ENCODE data around the gene CELSR1. TPM values are rescaled to one million over a fixed set of nuclear protein-coding genes. Genes with fewer than 3 reads are reported as not detected.
A peak's percentile ranks its signal among the peaks of the same experiment; 100 is the strongest.

Gene CELSR1
- total and polyA plus RNA-seq, 7 experiments from 2014 or later: 0.36 to 4.7 (median 0.97) TPM

DNA sequence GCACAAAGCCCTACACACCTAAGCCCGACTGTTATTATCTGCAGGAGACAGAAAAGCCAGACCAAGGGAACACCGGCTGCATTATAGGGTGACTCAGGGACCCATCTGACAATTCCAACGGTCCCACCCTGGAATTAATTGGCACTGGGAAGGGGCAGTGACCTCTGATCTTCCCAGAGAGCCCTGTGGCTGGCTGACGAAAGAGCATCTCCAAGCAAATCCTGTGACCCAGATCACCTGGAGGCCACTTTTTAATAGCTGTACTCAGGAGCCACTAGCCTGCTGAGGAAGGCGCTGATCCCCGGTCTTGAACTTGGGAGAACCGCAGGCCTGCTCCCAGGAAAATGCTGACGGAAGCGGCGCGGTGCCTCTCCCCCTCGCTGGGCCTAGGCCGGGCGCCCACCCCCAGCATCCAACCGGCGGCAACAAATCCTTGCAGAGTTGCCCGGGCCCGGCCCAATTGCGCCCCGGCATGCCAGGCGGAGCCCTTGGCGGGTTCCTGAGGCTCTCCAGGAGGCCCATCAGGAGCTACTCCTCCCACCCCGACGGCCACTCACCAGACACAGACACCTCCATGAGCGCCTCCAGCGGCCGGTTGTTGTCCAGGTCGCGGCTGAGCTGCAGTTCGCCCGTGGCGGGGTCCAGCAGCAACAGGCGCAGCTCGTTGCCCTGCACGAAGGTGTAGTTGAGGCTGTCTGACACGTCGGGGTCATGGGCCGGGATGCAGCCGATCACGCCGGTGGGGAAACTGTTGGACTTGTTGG lies 4.2 kb downstream of the CELSR1 start:
- H3K4me1 Mint-ChIP-seq: peaks cover 0 to 4% (median 3%) of the 10 kb centered on the region in 7 donors
- Histone ChIP-seq H3K4me3 (ENCODE audit: low read length) (no peak overlapping the region), H3K27ac (ENCODE audit: low read depth, low read length) (no peak overlapping the region), H3K36me3 (ENCODE audit: control insufficient read depth in 2 of 3, insufficient read depth in 3 of 3, low read length in 3 of 3) (no peaks in the 10 kb centered on the region), H3K9me3 (ENCODE audit: control insufficient read depth in 2 of 3, low read length in 3 of 3) (no peaks in the 10 kb centered on the region), H3K27me3 (ENCODE audit: control insufficient read depth in 2 of 2, insufficient read depth in 2 of 2, low read length in 2 of 2) (no peaks in the 10 kb centered on the region), H3K4me1 (ENCODE audit: control insufficient read depth in 2 of 2, insufficient read depth in 2 of 2, low read length in 2 of 2) (peaks cover 2 to 3% of the 10 kb centered on the region in 2 donors)
- intact Hi-C loops (cut with micrococcal nuclease): no loop called here
- ATAC-seq (no peak), DNase-seq (no peak)
- POLR2A ChIA-PET: no interaction called here
- H3K4me3 Mint-ChIP-seq: peak overlapping the region in 2 of 10 donors; percentile 20 to 79
- no peaks in the 10 kb centered on the region for H3K9me3 Mint-ChIP-seq
- H3K36me3 Mint-ChIP-seq: no peaks in the 10 kb centered on the region
- no peak overlapping the region for H3K27ac Mint-ChIP-seq
- CTCF ChIA-PET: no interaction called here
- peaks cover 1 to 15% (median 5%) of the 10 kb centered on the region in 5 donors for H3K27me3 Mint-ChIP-seq

DNA sequence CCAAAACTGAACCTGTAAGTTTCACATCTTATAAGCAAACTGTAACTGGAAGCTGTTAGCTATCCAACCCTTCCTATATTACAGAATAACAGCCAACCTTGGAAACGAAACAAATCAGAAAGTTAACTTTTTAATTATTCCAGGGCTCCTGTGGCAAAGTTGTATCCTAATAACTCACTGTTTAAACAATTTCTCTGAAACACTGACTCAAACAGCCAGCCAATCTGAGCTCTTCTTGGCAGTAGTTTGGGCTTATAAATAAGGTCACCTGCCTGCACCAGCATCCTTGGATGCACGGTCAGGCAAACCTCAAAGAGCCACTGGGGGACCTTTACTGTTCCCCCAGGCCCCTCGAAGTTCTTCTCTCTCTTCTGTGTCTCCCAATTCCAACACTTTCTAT lies 5.0 kb downstream of the CELSR1 start:
- Mint-ChIP-seq H3K9me3 (no peaks in the 10 kb centered on the region), H3K4me1 (peaks cover 0 to 4% (median 0%) of the 10 kb centered on the region in 7 donors), H3K36me3 (no peaks in the 10 kb centered on the region), H3K4me3 (peak overlapping the region in 1 of 10 donors; percentile 79), H3K27me3 (peaks cover 1 to 12% (median 6%) of the 10 kb centered on the region in 5 donors), H3K27ac (no peak overlapping the region)
- Histone ChIP-seq H3K9me3 (ENCODE audit: control insufficient read depth in 2 of 3, low read length in 3 of 3) (no peaks in the 10 kb centered on the region), H3K4me3 (ENCODE audit: low read length) (no peak overlapping the region), H3K36me3 (ENCODE audit: control insufficient read depth in 2 of 3, insufficient read depth in 3 of 3, low read length in 3 of 3) (no peaks in the 10 kb centered on the region), H3K27me3 (ENCODE audit: control insufficient read depth in 2 of 2, insufficient read depth in 2 of 2, low read length in 2 of 2) (no peaks in the 10 kb centered on the region), H3K4me1 (ENCODE audit: control insufficient read depth in 2 of 2, insufficient read depth in 2 of 2, low read length in 2 of 2) (no peaks in the 10 kb centered on the region), H3K27ac (ENCODE audit: low read depth, low read length) (no peak overlapping the region)
- DNase-seq (no peak), ATAC-seq (no peak)
- intact Hi-C loops (cut with micrococcal nuclease): no loop called here
- ChIA-PET CTCF (no interaction called here), POLR2A (no interaction called here)

DNA sequence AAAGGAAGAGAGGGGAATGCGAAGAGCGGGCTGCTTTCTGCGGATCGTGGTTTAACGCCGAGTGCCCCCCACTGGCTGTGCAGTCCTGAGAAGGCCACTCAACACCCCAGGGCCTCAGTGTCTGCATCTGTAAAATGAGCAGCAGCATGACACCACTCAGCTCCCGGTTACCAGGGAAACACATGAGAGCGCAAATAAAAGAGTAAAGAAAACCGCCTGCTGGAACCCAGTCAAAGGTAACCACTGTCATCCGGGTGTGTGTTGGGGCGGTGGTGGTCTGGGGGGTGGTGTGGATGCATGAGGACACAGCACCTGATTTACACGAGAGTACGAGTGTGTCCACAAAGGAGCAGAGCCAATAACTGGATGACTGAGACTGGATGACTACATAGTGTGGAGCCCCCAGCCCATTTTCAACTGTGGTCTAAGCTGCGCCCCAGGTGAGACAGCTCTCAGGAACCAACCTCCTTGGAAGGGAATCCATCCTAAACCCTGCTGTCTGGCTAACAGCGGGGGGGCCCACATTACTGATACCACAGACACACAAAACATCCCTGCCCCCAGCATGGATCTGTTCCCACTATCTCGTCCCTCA lies 5.7 kb downstream of the CELSR1 start:
- H3K27ac ChIP-seq (ENCODE audit: low read depth, low read length): no peak overlapping the region
- intact Hi-C loops (cut with micrococcal nuclease): no loop called here
- no peaks in the 10 kb centered on the region for H3K9me3 Mint-ChIP-seq
- DNase-seq (no peak), ATAC-seq (no peak)
- ChIA-PET CTCF (interaction anchor here (0.6 kb wide), 1 partner anchor 10 kb away, joined by 3 read pairs; no protein-coding TSS in a partner anchor), POLR2A (no interaction called here)
- H3K9me3 ChIP-seq (ENCODE audit: control insufficient read depth in 2 of 3, low read length in 3 of 3): no peaks in the 10 kb centered on the region
- peaks cover 8 to 12% (median 9%) of the 10 kb centered on the region in 5 donors for H3K27me3 Mint-ChIP-seq
- no peak overlapping the region for H3K4me3 ChIP-seq (ENCODE audit: low read length)
- peaks cover 0 to 6% (median 0%) of the 10 kb centered on the region in 7 donors for H3K4me1 Mint-ChIP-seq
- no peak overlapping the region for H3K27ac Mint-ChIP-seq
- H3K27me3 ChIP-seq (ENCODE audit: control insufficient read depth in 2 of 2, insufficient read depth in 2 of 2, low read length in 2 of 2): no peaks in the 10 kb centered on the region
- H3K36me3 Mint-ChIP-seq: no peaks in the 10 kb centered on the region
- no peak overlapping the region for H3K4me3 Mint-ChIP-seq
- no peaks in the 10 kb centered on the region for H3K36me3 ChIP-seq (ENCODE audit: control insufficient read depth in 2 of 3, insufficient read depth in 3 of 3, low read length in 3 of 3)
- no peaks in the 10 kb centered on the region for H3K4me1 ChIP-seq (ENCODE audit: control insufficient read depth in 2 of 2, insufficient read depth in 2 of 2, low read length in 2 of 2)

- Histone ChIP-seq H3K9me3 (ENCODE audit: control insufficient read depth in 2 of 3, low read length in 3 of 3) (no peaks in the 10 kb centered on the region), H3K27ac (ENCODE audit: low read depth, low read length) (no peak overlapping the region), H3K4me1 (ENCODE audit: control insufficient read depth in 2 of 2, insufficient read depth in 2 of 2, low read length in 2 of 2) (no peaks in the 10 kb centered on the region), H3K36me3 (ENCODE audit: control insufficient read depth in 2 of 3, insufficient read depth in 3 of 3, low read length in 3 of 3) (no peaks in the 10 kb centered on the region), H3K4me3 (ENCODE audit: low read length) (no peak overlapping the region), H3K27me3 (ENCODE audit: control insufficient read depth in 2 of 2, insufficient read depth in 2 of 2, low read length in 2 of 2) (no peaks in the 10 kb centered on the region)
- no peak for DNase-seq
- Mint-ChIP-seq H3K4me3 (no peak overlapping the region), H3K4me1 (peaks cover 0 to 6% (median 0%) of the 10 kb centered on the region in 7 donors), H3K9me3 (no peaks in the 10 kb centered on the region), H3K27me3 (peaks cover 5 to 16% (median 10%) of the 10 kb centered on the region in 5 donors), H3K27ac (no peak overlapping the region), H3K36me3 (no peaks in the 10 kb centered on the region)
- POLR2A ChIA-PET: no interaction called here
- peak; percentile 70 for ATAC-seq
- intact Hi-C loops (cut with micrococcal nuclease): no loop called here
- CTCF ChIA-PET: no interaction called here
Observed at GRCh38 chr22:46528121-46528610, 9.3 kb downstream of the CELSR1 start.

DNA sequence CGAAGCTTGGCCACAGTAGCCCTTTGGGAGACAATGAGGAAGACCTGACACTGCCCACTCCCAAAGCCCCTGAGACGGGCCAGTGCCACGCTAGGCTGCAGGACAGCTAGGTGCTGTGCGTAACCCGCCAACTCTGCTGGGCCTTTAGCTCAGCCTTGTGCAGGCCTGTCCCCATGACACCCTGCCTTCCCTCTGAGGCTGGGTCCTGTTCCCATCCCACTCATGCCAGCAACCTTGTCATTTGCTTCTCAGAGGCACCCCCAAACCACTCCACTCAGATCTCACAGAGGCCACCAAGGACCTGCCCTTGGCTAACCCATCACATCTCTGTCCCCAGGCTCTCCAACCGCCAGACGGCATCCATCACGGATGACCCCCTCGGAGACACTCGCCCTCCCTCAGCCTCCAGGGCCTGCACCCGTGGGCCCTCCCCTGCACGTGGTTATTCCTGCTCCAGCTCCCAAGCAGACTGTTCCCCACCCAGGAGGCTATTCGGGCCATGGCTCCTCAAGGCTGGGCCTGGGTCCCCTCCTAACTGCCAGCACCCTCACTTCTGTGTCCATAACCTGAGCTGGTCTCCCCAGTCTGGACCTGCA lies 11.1 kb downstream of the CELSR1 start:
- H3K4me3 Mint-ChIP-seq: no peak overlapping the region
- no peak for ATAC-seq
- no peaks in the 10 kb centered on the region for H3K9me3 Mint-ChIP-seq

GRCh38 chr22:46525389-46526243 lies 11.8 kb downstream of the CELSR1 start:
- DNase-seq (no peak), ATAC-seq (no peak)
- no peak overlapping the region for H3K27ac ChIP-seq (ENCODE audit: low read depth, low read length)
- POLR2A ChIA-PET: no interaction called here
- peaks cover 0 to 16% (median 8%) of the 10 kb centered on the region in 5 donors for H3K27me3 Mint-ChIP-seq
- no peaks in the 10 kb centered on the region for H3K9me3 Mint-ChIP-seq
- intact Hi-C loops (cut with micrococcal nuclease): no loop called here
- H3K4me1 Mint-ChIP-seq: peaks cover 0 to 6% (median 0%) of the 10 kb centered on the region in 7 donors
- no peak overlapping the region for H3K4me3 Mint-ChIP-seq
- H3K4me3 ChIP-seq (ENCODE audit: low read length): no peak overlapping the region
- no peaks in the 10 kb centered on the region for H3K36me3 Mint-ChIP-seq
- no peaks in the 10 kb centered on the region for H3K27me3 ChIP-seq (ENCODE audit: control insufficient read depth in 2 of 2, insufficient read depth in 2 of 2, low read length in 2 of 2)
- H3K36me3 ChIP-seq (ENCODE audit: control insufficient read depth in 2 of 3, insufficient read depth in 3 of 3, low read length in 3 of 3): no peaks in the 10 kb centered on the region
- CTCF ChIA-PET: no interaction called here
- no peaks in the 10 kb centered on the region for H3K9me3 ChIP-seq (ENCODE audit: control insufficient read depth in 2 of 3, low read length in 3 of 3)
- H3K4me1 ChIP-seq (ENCODE audit: control insufficient read depth in 2 of 2, insufficient read depth in 2 of 2, low read length in 2 of 2): no peaks in the 10 kb centered on the region
- H3K27ac Mint-ChIP-seq: no peak overlapping the region

More for the DNA sequence above, 11.1 kb downstream of the CELSR1 start:
- ChIA-PET CTCF (no interaction called here), POLR2A (no interaction called here)
- Histone ChIP-seq H3K36me3 (ENCODE audit: control insufficient read depth in 2 of 3, insufficient read depth in 3 of 3, low read length in 3 of 3) (no peaks in the 10 kb centered on the region), H3K27me3 (ENCODE audit: control insufficient read depth in 2 of 2, insufficient read depth in 2 of 2, low read length in 2 of 2) (no peaks in the 10 kb centered on the region), H3K4me1 (ENCODE audit: control insufficient read depth in 2 of 2, insufficient read depth in 2 of 2, low read length in 2 of 2) (no peaks in the 10 kb centered on the region), H3K4me3 (ENCODE audit: low read length) (no peak overlapping the region), H3K27ac (ENCODE audit: low read depth, low read length) (no peak overlapping the region), H3K9me3 (ENCODE audit: control insufficient read depth in 2 of 3, low read length in 3 of 3) (no peaks in the 10 kb centered on the region)
- H3K36me3 Mint-ChIP-seq: no peaks in the 10 kb centered on the region
- H3K27ac Mint-ChIP-seq: no peak overlapping the region
- intact Hi-C loops (cut with micrococcal nuclease): no loop called here
- peaks cover 0 to 16% (median 8%) of the 10 kb centered on the region in 5 donors for H3K27me3 Mint-ChIP-seq
- no peak for DNase-seq
- peaks cover 0 to 4% (median 0%) of the 10 kb centered on the region in 7 donors for H3K4me1 Mint-ChIP-seq

Data from naive thymus-derived CD4-positive, alpha-beta T cell (primary cell).